GM18499 (cell line): ENCODE data around the gene SH3BGR.
A peak's percentile ranks its signal among the peaks of the same experiment; 100 is the strongest.

Experiments
- ATAC-seq: cut with Tn5 transposase; IDR thresholded peaks from one replicate; pipeline ENCODE4 v1.9.1; 2021; ENCODE audit warnings: moderate number of reproducible peaks; ENCODE audit not compliant: insufficient read depth, unreplicated experiment

The SH3BGR gene

GRCh38 chr21:39454949-39455668, 3.3 kb downstream of the SH3BGR start:
- ATAC-seq, result no peak

GRCh38 chr21:39456665-39457064, 4.9 kb downstream of the SH3BGR start:
- ATAC-seq, result no peak

GRCh38 chr21:39461419-39461818, 9.6 kb downstream of the SH3BGR start:
- peak; percentile 78 for ATAC-seq

GRCh38 chr21:39463308-39463707, 11.5 kb downstream of the SH3BGR start:
- ATAC-seq, result no peak

- ATAC-seq, result no peak
Observed at GRCh38 chr21:39466584-39466983, 14.8 kb downstream of the SH3BGR start.

GRCh38 chr21:39467746-39468145, 16.0 kb downstream of the SH3BGR start:
- no peak for ATAC-seq

GRCh38 chr21:39468559-39468958, 16.8 kb downstream of the SH3BGR start:
- ATAC-seq, result no peak

GRCh38 chr21:39471598-39471997, 19.8 kb downstream of the SH3BGR start:
- no peak for ATAC-seq

GRCh38 chr21:39472786-39473185, 21.0 kb downstream of the SH3BGR start:
- no peak for ATAC-seq

- ATAC-seq, result no peak
Observed at GRCh38 chr21:39474611-39475010, 22.8 kb downstream of the SH3BGR start.

GRCh38 chr21:39479164-39479813, 27.5 kb downstream of the SH3BGR start:
- ATAC-seq, result no peak

- ATAC-seq, result no peak
Observed at GRCh38 chr21:39479814-39480182, 28.0 kb downstream of the SH3BGR start.

GRCh38 chr21:39480271-39480670, 28.5 kb downstream of the SH3BGR start:
- no peak for ATAC-seq

GRCh38 chr21:39481886-39482285, 30.1 kb downstream of the SH3BGR start:
- no peak for ATAC-seq

GRCh38 chr21:39483917-39484316, 32.1 kb downstream of the SH3BGR start:
- ATAC-seq, result no peak

- no peak for ATAC-seq
Observed at GRCh38 chr21:39484711-39485276, 33.0 kb downstream of the SH3BGR start.

GRCh38 chr21:39489380-39489924, 37.7 kb downstream of the SH3BGR start:
- ATAC-seq, result no peak

GRCh38 chr21:39499156-39499555, 47.4 kb downstream of the SH3BGR start:
- ATAC-seq, result no peak

GRCh38 chr21:39502631-39503030, 50.9 kb downstream of the SH3BGR start:
- no peak for ATAC-seq

- ATAC-seq, result no peak
Observed at GRCh38 chr21:39503123-39503762, 51.5 kb downstream of the SH3BGR start.

GRCh38 chr21:39504230-39504629, 52.5 kb downstream of the SH3BGR start:
- ATAC-seq, result no peak
